ENCODE results near the gene AGO1.
"Not testable (repeated sequence)": the region's sequence is repeated elsewhere in the genome, so short reads cannot be mapped to it uniquely, and the experiment has no call there.

The AGO1 gene

GRCh38 chr1:35869245-35869950 lies 13.6 kb upstream of the AGO1 start:
- DNase-seq (ENCODE audit: low read depth in 1 of 2, low spot score in 1 of 2) = not testable (repeated sequence)

DNA sequence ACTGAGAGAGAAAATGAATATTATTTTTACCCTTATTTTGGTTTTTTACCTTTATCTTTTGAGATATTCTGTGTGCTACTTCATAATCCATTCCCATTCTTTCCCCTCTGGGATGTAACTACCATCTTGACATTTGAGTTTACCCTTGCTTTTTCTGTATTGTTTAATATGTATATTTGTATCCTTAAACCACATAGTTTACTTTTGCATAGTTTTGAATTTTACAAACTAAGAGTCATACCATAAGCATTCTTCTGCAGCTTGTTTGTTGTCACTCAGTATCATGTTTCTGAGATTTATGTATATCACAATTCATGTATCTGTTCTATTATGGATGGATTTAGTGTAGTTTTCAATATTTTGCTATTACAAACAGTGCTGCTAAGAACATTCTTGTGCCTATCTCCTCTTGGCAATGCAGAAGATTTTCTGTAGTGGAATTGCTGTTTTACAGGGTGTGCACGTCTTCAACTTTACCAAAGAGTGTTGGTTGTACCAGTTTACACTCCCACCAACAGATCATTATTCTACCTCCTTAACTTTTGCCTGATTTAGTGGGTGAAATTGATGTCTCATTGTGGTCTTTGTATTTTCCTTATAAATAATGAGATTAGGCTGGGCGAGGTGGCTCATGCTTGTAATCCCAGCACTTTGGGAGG lies 12.2 kb upstream of the AGO1 start:
- no peak for DNase-seq (ENCODE audit: low read depth in 1 of 2, low spot score in 1 of 2)

DNA sequence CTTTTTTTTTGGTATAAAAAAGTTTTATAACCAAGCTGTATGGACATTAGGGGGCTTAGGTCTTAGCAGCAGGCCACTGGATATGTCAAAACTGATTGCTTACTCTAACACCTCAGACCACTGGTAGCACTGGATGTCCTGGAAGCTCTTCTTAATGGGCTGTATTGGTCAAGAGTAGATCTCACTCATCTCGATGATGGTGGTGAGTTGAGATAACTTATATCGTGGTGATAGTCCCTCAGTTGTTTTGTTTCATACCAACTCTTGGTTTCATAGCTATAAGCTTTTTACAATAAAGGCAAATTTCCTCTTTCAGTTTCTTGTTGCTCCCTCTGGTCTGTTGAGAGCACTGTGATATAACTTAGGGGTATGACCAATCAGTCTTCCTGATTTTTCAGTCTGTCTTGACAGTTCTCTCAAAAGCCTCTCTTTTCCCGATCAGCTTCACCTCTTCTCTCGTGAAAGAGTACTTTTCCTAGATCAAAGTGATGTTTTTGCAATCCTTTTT lies 9.7 kb upstream of the AGO1 start:
- DNase-seq (ENCODE audit: low read depth in 1 of 2, low spot score in 1 of 2) = no peak

DNA sequence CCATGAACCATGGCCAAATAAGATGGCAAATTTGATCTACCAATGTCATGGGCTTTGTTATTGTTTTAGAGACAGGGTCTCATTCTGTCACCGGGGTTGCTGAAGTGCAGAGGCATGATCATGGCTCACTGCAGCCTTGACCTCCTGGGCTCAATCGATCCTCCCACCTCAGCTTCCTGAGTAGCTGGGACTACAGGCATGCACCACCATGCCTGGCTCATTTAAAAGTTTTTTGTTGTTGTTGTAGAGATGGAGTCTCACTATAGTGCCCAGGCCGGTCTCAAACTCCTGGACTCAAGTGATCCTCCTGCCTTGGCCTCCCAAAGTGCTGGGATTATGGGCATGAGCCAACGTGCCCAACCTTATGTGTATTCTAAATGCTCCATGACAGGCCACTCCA lies 8.9 kb upstream of the AGO1 start:
- DNase-seq (ENCODE audit: low read depth in 1 of 2, low spot score in 1 of 2) = not testable (repeated sequence)

DNA sequence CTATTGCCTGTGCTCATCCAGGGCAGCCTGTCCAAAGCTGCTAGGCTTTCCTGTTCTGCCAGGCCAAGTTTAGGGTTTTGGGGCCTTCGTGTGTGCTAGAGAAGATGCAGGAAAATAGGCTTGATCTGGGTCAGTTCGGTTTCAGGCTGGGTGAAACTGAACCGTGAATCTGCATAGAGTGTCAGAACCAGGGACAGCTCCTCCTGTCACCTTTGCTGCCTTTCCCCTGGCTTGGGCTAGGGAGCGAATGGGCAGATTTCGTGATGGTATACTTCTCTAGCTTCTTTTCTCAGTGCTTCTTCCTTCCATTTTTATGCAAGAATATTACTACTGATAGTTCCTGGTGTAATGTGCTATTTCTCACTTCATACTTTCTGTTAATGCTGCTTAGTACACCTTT lies 6.0 kb upstream of the AGO1 start:
- DNase-seq (ENCODE audit: low read depth in 1 of 2, low spot score in 1 of 2) = no peak

- no peak for DNase-seq (ENCODE audit: low read depth in 1 of 2, low spot score in 1 of 2)
Observed at GRCh38 chr1:35881850-35882273, 1.1 kb upstream of the AGO1 start.

DNA sequence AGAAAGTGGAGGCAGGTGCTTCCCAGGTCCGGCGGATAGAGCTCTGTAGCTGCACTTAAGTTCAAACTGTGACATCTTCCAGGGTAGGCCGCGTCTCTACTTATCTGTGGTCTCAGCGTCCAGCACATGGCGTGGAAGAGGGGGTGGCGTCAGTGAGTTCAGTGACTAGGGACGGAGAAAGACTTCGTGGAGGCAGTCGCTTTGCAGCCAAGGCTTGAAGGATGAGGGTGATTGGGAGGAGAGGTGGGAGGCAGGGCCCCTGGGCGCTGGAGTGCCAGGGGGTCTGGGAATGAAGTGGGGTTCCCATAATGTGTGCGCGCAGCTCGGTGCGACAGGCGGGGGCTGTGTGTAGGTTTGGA lies 444 bp upstream of the AGO1 start:
- no peak for DNase-seq (ENCODE audit: low read depth in 1 of 2, low spot score in 1 of 2)

- peak in 1 of 2 donors; percentile 39 for DNase-seq (ENCODE audit: low read depth in 1 of 2, low spot score in 1 of 2)
Observed at GRCh38 chr1:35883635-35884101, 659 bp downstream of the AGO1 start.

DNA sequence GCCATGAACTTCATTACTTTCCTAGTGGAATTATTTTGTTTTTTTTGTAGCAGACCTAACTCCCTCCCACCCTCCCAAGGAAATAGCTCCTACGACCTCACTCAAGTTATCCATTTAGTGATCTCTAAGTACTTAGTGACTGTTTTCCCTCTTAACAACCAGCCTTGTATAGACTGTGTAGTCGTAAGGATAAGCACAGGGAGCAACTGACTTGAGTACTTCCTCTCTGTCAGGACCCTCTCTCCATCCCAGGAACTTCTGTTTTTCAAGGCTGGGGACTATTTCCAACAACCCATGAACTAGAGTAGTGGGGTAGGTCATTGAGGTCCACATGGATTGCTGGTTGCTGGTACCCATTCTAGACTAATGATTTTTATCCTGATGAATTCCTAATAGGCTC lies 1.9 kb downstream of the AGO1 start:
- no peak for DNase-seq (ENCODE audit: low read depth in 1 of 2, low spot score in 1 of 2)

DNA sequence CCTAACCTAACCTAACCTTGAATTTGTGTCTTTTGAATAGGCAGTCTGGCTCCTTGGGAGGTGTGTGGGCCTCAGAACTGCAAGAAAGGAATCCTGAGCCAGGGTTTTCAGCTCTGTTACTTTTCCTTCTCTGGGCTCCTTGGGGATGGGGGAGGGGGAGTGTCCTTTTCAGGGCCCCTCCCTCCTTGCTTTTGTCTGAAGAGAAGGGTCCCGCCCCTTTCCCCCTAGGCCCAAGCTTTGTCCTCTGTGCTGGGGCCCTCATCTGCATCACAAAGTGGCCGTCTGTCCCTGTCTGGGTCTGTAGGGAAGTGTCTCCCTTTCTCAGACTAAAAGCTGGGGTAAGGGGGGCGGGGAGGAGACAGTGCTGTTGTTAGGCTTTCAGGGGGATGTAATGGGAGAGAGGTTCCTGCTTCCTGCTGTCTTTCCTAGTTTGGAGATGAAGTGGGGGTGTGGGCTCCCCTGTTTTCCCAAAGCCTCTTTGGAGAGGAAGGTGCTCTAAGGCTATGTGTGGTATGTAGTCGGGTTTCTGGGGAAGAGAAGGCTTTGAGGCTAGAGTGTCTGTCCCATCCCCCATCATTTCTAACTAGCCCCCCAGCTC lies 3.1 kb downstream of the AGO1 start:
- DNase-seq (ENCODE audit: low read depth in 1 of 2, low spot score in 1 of 2) = no peak

DNA sequence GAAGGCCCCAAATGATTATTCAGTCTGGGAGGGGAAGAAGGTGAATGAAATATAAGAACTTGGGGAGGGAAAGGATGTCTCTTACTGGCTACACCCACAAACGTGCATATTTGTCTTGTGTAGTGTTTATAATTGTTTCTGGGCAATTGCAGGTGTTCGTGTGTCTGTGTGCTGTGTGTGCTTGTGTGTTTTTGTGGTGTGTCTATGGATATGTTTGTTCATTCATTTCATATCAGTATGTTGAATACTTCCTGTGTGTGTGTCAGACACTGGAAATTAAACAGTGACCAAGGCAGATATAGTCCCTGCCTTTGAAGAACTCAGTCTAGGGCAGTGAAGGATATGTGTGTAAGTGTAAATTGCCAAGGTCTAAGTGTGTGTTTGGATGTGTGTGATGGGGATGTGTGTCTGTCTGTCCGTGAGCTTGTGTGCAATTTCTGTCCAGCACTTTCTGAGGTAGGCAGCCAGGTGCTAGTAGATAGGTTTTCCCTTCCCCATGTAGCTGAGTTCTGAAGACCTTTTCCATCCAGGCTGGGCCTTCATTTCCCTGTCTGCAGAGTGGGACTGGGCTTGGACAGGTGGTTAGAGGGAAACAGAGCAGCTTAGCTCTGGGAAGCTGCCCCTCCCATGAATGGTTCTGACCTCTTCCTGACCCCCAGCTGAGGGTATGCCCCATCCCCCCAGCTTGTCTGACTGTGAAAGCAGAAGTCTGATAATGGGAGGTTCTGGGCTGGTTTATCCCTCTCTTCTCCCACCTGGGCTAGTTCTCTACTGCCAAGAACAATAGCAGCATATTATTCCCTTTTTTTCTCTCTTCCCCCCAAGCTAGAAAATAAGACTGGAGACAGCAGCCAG lies 3.8 kb downstream of the AGO1 start:
- DNase-seq (ENCODE audit: low read depth in 1 of 2, low spot score in 1 of 2) = no peak

DNA sequence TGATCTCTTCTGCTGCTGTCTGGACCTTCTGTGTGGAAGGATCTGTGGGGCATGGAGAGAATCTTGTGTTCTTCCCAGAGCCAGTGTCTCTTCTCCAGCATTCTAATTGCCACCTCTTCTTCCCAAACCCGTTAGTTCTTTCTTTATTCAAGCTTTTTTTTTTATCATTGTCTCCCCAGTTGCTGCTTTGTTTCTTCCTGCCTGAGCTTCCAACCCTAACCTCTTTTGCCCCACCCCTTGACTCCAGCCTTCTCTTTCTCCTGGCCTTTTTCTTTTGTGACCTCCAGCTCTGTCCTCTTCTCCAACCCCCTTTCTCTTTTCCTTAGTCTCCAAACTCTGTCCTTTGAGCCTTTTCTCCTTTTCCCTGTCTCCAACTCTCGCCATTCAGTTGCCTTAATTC lies 4.5 kb downstream of the AGO1 start:
- DNase-seq (ENCODE audit: low read depth in 1 of 2, low spot score in 1 of 2) = no peak

DNA sequence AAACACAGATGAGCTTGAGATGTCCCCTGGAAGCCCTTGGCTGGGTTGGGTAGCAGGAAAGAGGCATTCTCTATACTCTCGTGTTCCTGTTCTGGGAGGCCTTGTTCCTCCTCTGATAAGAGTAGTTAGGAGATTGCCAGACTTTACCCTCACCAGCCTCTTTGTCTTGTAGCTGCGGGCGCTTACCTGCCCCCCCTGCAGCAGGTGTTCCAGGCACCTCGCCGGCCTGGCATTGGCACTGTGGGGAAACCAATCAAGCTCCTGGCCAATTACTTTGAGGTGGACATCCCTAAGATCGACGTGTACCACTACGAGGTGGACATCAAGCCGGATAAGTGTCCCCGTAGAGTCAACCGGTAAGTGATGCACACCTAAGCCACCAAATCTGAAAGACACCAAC lies 5.2 kb downstream of the AGO1 start:
- no peak for DNase-seq (ENCODE audit: low read depth in 1 of 2, low spot score in 1 of 2)

DNA sequence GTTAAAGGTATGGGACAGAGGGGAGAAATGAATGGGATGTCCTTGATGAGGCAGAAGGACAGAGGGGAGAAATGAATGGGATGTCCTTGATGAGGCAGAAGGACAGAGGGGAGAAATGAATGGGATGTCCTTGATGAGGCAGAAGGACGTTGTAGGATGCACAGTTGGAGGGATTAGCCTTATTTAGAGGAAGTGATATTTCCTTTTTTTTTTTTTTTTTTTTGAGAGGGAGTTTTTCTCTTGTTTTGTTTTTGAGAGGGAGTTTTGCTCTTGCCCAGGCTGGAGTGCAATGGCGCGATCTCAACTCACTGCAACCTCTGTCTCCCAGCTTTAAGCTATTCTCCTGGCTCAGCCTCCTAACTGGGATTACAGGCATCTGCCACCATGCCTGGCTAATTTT lies 6.0 kb downstream of the AGO1 start:
- not testable (repeated sequence) for DNase-seq (ENCODE audit: low read depth in 1 of 2, low spot score in 1 of 2)

GRCh38 chr1:35893051-35893879 lies 10.3 kb downstream of the AGO1 start:
- no peak for DNase-seq (ENCODE audit: low read depth in 1 of 2, low spot score in 1 of 2)

DNA sequence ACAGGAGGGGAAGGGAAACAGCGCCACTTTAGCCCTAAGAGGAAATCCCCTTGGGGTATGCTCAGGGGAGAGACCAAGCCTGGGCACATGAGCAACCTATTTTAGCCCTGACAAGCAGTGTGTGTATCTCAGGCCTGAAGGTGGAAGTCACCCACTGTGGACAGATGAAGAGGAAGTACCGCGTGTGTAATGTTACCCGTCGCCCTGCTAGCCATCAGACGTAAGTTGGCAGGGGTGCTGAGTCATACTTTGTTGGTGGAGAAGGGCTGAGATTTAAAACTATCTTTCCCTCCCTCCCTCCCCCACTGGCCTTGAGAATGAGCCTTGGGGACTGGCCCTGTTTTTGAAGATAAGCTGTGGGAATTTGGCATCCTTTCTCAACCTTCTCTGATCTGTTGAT lies 11.2 kb downstream of the AGO1 start:
- DNase-seq (ENCODE audit: low read depth in 1 of 2, low spot score in 1 of 2) = no peak

- DNase-seq (ENCODE audit: low read depth in 1 of 2, low spot score in 1 of 2) = no peak
Observed at GRCh38 chr1:35894656-35895055, 11.6 kb downstream of the AGO1 start.

GRCh38 chr1:35899941-35900340 lies 16.9 kb downstream of the AGO1 start:
- DNase-seq (ENCODE audit: low read depth in 1 of 2, low spot score in 1 of 2) = no peak

- DNase-seq (ENCODE audit: low read depth in 1 of 2, low spot score in 1 of 2) = no peak
Observed at GRCh38 chr1:35901235-35901634, 18.2 kb downstream of the AGO1 start.

GRCh38 chr1:35902671-35903070 lies 19.7 kb downstream of the AGO1 start:
- no peak for DNase-seq (ENCODE audit: low read depth in 1 of 2, low spot score in 1 of 2)

DNA sequence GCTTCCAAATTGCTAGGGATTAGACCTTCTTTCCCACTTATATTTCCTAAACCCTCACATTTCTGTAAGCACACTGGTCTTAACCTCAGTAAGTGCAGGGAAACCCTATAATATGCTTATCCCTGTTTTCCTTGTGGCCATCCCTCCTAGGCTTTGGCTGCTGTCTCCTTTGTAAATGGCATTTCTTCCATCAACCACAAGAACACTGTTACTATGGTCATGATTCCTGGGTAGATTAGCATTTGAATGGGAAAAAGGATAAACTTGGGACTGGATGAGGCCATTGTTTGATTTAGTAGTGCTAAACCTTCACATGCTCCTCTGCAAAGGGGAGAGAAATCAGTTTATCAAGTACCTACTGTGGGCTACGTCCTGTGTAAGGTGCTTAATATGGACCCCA lies 31.7 kb downstream of the AGO1 start:
- no peak for DNase-seq (ENCODE audit: low read depth in 1 of 2, low spot score in 1 of 2)

Data from activated T-helper 1 cell treated with anti-CD3 and anti-CD28 coated beads, Interleukin-2, amount 50 U/mL, for 16 hours (primary cell).